HepG2 (cell line): ENCODE results near the gene IQCE. TPM values are rescaled to one million over a fixed set of nuclear protein-coding genes. Genes with fewer than 3 reads are reported as not detected.
A peak's percentile ranks its signal among the peaks of the same experiment; 100 is the strongest.

ENCODE experiments used
- CBX5 ChIP-seq: sonication (generic); formaldehyde crosslinking; IDR thresholded peaks from 2 replicates; pipeline ENCODE4 v1.4.0; 2020; ENCODE audit warnings: missing genetic modification reagents, borderline replicate concordance
- CEBPG ChIP-seq: IDR thresholded peaks from 2 replicates; pipeline ENCODE4 v1.6.1; 2016
- KLF6 ChIP-seq: IDR thresholded peaks from 2 replicates; pipeline ENCODE4 v1.8.0; 2016; ENCODE audit warnings: missing biosample characterization, missing genetic modification reagents
- NFIB ChIP-seq: sonication (generic); formaldehyde crosslinking; IDR thresholded peaks from 2 replicates; pipeline ENCODE4 v1.9.0; 2021; ENCODE audit warnings: missing genetic modification reagents, mild to moderate bottlenecking, borderline replicate concordance
- NR2F2 ChIP-seq: IDR thresholded peaks from 2 replicates; pipeline ENCODE4 v1.6.1; 2012; ENCODE audit warnings: low read depth, inconsistent platforms, borderline replicate concordance
- SIN3A ChIP-seq: IDR thresholded peaks from 2 replicates; pipeline ENCODE4 v1.6.1; 2011; ENCODE audit warnings: low read depth, mild to moderate bottlenecking, control low read depth, low read length, borderline replicate concordance
- SRSF9 ChIP-seq: fragments of 200-400 bp; formaldehyde crosslinking; IDR thresholded peaks from 2 replicates; pipeline ENCODE4 v1.6.1; 2018; ENCODE audit warnings: borderline replicate concordance, mild to moderate bottlenecking, low read depth, low read length; ENCODE audit not compliant: insufficient read depth, poor library complexity, severe bottlenecking
- ZFX ChIP-seq: sonication (generic); formaldehyde crosslinking; IDR thresholded peaks from 2 replicates; pipeline ENCODE4 v1.4.0; 2020; ENCODE audit warnings: mild to moderate bottlenecking, low read depth, missing genetic modification reagents, moderate library complexity
- ZMAT3 ChIP-seq: sonication (generic); formaldehyde crosslinking; conservative IDR thresholded peaks from 2 replicates; pipeline ENCODE4 v1.7.0; 2021; ENCODE audit warnings: missing genetic modification reagents
- ZNF10 ChIP-seq: sonication (generic); formaldehyde crosslinking; IDR thresholded peaks from 2 replicates; pipeline ENCODE4 v1.4.0; 2020; ENCODE audit warnings: mild to moderate bottlenecking, low read depth, missing genetic modification reagents, borderline replicate concordance
- ZNF232 ChIP-seq: sonication (generic); formaldehyde crosslinking; IDR thresholded peaks from 2 replicates; pipeline ENCODE4 v1.4.0; 2020; ENCODE audit warnings: missing genetic modification reagents, borderline replicate concordance
- ZNF496 ChIP-seq: sonication (generic); formaldehyde crosslinking; IDR thresholded peaks from 2 replicates; pipeline ENCODE4 v1.8.1; 2023; ENCODE audit warnings: mild to moderate bottlenecking, moderate library complexity, missing genetic modification reagents; ENCODE audit not compliant: insufficient replicate concordance
- ZNF552 ChIP-seq: sonication (generic); formaldehyde crosslinking; IDR thresholded peaks from 2 replicates; pipeline ENCODE4 v1.9.0; 2022; ENCODE audit warnings: missing genetic modification reagents, mild to moderate bottlenecking, borderline replicate concordance
- polyA plus RNA-seq, 8 experiments: library from polyadenylated mRNA; depleted of rRNA in 3 of 8; stranded (reverse) in 7 of 8; unstranded in 1 of 8; fragments of >200 nt; fragmentation: Illumina TruSeq in 4 of 8; extraction: Trizol in 4 of 8; gene quantifications; 2 replicates each; pipeline versions ENCODE4 v1.2.1 to v1.2.3, GENCODE V29; 2011 to 2016; ENCODE audit warnings: low read depth in 4 of 8, missing spikeins in 1 of 8, mixed read lengths in 1 of 8; ENCODE audit not compliant: insufficient read depth in 1 of 8
- total RNA-seq, 5 experiments: library from RNA; depleted of rRNA; stranded (reverse); fragments of >200 nt; fragmentation: Illumina TruSeq; extraction: Trizol; gene quantifications; 2 replicates each; pipeline ENCODE4 v1.2.3, GENCODE V29; 2016; ENCODE audit warnings: low read depth in 1 of 5
- TF ChIP-seq, protein P1 (sequence below): sonication (generic); formaldehyde crosslinking; IDR thresholded peaks from 2 replicates; pipeline ENCODE4 v1.5.1; 2020; ENCODE audit warnings: mild to moderate bottlenecking, missing genetic modification reagents, moderate library complexity
- TF ChIP-seq, protein P2 (sequence below): IDR thresholded peaks from 2 replicates; pipeline ENCODE4 v1.6.1; 2016; ENCODE audit warnings: low read depth, missing genetic modification reagents, missing compliant biosample characterization
- TF ChIP-seq, protein P3 (sequence below): sonication (generic); formaldehyde crosslinking; IDR thresholded peaks from 2 replicates; pipeline ENCODE4 v1.5.1; 2020; ENCODE audit warnings: missing genetic modification reagents, mild to moderate bottlenecking, borderline replicate concordance
- TF ChIP-seq, protein P4 (sequence below), 2 experiments: sonication (generic) in 1 of 2; formaldehyde crosslinking in 1 of 2; IDR thresholded peaks; 2 replicates each; pipeline versions ENCODE4 v1.4.0 to v1.6.1; 2018 to 2020; ENCODE audit warnings: missing genetic modification reagents in 2 of 2, borderline replicate concordance in 1 of 2, low read depth in 1 of 2, mild to moderate bottlenecking in 1 of 2, missing biosample characterization in 1 of 2

Gene IQCE
- total and polyA plus RNA-seq, 2 of the 13 experiments (the other 11 are each of a cell fraction or from before 2014, with no cell fraction given): 1.5 to 2.5 TPM

DNA sequence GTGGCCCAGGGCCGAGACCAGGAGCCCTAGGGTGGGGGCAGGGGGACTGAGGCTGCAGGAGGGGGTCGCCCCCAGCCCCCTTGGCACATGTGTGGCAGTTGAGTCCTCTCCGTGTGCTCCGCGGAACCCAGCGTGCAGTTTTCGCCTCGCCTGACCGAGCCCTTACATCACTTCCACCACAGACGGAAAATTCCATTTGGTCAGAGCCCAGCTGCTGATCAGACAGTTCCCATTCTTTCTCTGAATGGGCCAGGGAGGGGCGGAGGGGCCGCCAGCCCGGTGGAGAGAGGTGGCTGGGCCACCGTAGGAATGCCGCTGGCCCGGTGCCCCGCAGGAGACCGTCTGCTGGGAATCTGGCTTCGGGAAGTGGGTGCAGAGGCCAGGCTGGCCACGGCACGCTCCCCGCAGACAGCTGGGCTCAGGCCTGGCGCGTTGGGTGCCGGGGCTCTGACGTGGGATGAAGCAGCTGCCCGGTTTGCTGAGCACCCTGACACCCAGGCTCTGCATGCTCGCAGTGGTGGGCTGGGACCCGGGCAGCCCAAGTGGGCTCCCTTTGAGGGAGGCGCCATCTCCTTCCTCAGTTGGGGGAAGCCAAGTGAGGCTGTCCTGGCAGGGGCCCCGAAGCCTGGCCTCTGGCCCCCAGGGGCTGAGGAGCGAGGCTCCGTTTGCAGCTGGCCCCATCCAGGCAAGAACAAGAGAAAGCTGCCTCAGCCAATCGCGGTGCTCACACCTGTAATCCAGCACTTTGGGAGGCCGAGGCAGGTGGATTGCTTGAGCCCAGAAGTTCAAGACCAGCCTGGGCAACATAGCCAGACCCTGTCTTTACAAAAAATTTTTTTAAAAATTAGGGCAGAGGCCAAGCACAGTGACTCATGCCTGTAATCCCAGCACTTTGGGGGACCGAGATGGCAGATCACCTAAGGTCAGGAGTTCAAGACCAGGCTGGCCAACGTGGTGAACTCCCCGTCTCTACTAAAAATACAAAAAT is 82.9 kb downstream of the IQCE start (continued):
- TF ChIP-seq, protein P1, sequence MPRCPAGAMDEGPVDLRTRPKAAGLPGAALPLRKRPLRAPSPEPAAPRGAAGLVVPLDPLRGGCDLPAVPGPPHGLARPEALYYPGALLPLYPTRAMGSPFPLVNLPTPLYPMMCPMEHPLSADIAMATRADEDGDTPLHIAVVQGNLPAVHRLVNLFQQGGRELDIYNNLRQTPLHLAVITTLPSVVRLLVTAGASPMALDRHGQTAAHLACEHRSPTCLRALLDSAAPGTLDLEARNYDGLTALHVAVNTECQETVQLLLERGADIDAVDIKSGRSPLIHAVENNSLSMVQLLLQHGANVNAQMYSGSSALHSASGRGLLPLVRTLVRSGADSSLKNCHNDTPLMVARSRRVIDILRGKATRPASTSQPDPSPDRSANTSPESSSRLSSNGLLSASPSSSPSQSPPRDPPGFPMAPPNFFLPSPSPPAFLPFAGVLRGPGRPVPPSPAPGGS (CRISPR knock-in tag): no peak
- TF ChIP-seq NR2F2: no peak
- TF ChIP-seq NFIB (CRISPR knock-in tag): no peak
- TF ChIP-seq, protein P2, sequence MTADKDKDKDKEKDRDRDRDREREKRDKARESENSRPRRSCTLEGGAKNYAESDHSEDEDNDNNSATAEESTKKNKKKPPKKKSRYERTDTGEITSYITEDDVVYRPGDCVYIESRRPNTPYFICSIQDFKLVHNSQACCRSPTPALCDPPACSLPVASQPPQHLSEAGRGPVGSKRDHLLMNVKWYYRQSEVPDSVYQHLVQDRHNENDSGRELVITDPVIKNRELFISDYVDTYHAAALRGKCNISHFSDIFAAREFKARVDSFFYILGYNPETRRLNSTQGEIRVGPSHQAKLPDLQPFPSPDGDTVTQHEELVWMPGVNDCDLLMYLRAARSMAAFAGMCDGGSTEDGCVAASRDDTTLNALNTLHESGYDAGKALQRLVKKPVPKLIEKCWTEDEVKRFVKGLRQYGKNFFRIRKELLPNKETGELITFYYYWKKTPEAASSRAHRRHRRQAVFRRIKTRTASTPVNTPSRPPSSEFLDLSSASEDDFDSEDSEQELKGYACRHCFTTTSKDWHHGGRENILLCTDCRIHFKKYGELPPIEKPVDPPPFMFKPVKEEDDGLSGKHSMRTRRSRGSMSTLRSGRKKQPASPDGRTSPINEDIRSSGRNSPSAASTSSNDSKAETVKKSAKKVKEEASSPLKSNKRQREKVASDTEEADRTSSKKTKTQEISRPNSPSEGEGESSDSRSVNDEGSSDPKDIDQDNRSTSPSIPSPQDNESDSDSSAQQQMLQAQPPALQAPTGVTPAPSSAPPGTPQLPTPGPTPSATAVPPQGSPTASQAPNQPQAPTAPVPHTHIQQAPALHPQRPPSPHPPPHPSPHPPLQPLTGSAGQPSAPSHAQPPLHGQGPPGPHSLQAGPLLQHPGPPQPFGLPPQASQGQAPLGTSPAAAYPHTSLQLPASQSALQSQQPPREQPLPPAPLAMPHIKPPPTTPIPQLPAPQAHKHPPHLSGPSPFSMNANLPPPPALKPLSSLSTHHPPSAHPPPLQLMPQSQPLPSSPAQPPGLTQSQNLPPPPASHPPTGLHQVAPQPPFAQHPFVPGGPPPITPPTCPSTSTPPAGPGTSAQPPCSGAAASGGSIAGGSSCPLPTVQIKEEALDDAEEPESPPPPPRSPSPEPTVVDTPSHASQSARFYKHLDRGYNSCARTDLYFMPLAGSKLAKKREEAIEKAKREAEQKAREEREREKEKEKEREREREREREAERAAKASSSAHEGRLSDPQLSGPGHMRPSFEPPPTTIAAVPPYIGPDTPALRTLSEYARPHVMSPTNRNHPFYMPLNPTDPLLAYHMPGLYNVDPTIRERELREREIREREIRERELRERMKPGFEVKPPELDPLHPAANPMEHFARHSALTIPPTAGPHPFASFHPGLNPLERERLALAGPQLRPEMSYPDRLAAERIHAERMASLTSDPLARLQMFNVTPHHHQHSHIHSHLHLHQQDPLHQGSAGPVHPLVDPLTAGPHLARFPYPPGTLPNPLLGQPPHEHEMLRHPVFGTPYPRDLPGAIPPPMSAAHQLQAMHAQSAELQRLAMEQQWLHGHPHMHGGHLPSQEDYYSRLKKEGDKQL (CRISPR knock-in tag): no peak
- peak; percentile 56; the same call in 1 of the 2 replicates for TF ChIP-seq ZFX (CRISPR knock-in tag)
- no peak for TF ChIP-seq ZMAT3 (CRISPR knock-in tag)
- TF ChIP-seq SIN3A: no peak
- TF ChIP-seq, protein P3, sequence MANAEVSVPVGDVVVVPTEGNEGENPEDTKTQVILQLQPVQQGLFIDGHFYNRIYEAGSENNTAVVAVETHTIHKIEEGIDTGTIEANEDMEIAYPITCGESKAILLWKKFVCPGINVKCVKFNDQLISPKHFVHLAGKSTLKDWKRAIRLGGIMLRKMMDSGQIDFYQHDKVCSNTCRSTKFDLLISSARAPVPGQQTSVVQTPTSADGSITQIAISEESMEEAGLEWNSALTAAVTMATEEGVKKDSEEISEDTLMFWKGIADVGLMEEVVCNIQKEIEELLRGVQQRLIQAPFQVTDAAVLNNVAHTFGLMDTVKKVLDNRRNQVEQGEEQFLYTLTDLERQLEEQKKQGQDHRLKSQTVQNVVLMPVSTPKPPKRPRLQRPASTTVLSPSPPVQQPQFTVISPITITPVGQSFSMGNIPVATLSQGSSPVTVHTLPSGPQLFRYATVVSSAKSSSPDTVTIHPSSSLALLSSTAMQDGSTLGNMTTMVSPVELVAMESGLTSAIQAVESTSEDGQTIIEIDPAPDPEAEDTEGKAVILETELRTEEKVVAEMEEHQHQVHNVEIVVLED (CRISPR knock-in tag): no peak
- no peak for TF ChIP-seq ZNF552
- TF ChIP-seq CBX5: no peak
- peak; percentile 72 for TF ChIP-seq CEBPG (CRISPR knock-in tag)
- TF ChIP-seq ZNF232: no peak
- no peak for TF ChIP-seq ZNF496 (CRISPR knock-in tag)
- TF ChIP-seq KLF6 (CRISPR knock-in tag): no peak
- no peak for TF ChIP-seq SRSF9
- TF ChIP-seq, protein P4, sequence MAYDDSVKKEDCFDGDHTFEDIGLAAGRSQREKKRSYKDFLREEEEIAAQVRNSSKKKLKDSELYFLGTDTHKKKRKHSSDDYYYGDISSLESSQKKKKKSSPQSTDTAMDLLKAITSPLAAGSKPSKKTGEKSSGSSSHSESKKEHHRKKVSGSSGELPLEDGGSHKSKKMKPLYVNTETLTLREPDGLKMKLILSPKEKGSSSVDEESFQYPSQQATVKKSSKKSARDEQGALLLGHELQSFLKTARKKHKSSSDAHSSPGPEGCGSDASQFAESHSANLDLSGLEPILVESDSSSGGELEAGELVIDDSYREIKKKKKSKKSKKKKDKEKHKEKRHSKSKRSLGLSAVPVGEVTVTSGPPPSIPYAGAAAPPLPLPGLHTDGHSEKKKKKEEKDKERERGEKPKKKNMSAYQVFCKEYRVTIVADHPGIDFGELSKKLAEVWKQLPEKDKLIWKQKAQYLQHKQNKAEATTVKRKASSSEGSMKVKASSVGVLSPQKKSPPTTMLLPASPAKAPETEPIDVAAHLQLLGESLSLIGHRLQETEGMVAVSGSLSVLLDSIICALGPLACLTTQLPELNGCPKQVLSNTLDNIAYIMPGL (CRISPR knock-in tag; IDR thresholded peaks at IDR 0.05; ENCODE audit: borderline replicate concordance in 1 of 2, low read depth in 1 of 2): peak in 1 of 2 experiments; percentile 40; a peak in 1 of 4 replicates
- no peak for TF ChIP-seq ZNF10 (CRISPR knock-in tag)
